ENCODE results near the gene DPP6.

Gene DPP6

GRCh38 chr7:154342971-154343633, 290.9 kb downstream of the DPP6 start:
- TF ChIP-seq GATA1 (IDR thresholded peaks at IDR 0.05; ENCODE audit: low read depth, low read length) (no peak), POLR2A (IDR thresholded peaks at IDR 0.05; ENCODE audit: low read length) (no peak)
- DNase-seq, result no peak

GRCh38 chr7:154343778-154344412, 291.7 kb downstream of the DPP6 start:
- no peak for DNase-seq
- TF ChIP-seq GATA1 (IDR thresholded peaks at IDR 0.05; ENCODE audit: low read depth, low read length) (no peak), POLR2A (IDR thresholded peaks at IDR 0.05; ENCODE audit: low read length) (no peak)

DNA sequence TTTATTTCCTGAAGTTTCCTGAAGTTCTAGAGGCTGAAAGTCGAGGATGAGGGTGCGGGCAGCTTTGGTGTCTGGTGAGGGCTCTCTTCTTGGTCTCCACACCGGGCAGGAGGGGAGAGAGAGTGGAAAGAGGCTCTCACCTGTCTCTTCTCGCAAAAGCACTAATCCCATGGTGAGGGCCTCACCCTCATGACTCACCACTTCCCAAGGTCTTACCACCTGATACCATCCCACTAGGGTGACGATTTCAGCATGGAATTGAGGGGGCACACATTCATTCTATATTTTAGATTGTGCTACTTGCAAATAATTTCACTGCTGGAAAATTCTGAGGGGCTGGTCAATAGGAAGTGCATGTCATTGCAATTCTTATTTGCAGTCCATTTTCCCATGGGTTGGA, 292.9 kb downstream of the DPP6 start:
- no peak for DNase-seq
- no peak for TF ChIP-seq POLR2A (IDR thresholded peaks at IDR 0.05; ENCODE audit: low read length)
- no peak for TF ChIP-seq GATA1 (IDR thresholded peaks at IDR 0.05; ENCODE audit: low read depth, low read length)

- no peak for DNase-seq
- TF ChIP-seq POLR2A (IDR thresholded peaks at IDR 0.05; ENCODE audit: low read length) (no peak), GATA1 (IDR thresholded peaks at IDR 0.05; ENCODE audit: low read depth, low read length) (no peak)
Measured at GRCh38 chr7:154347700-154348266, 295.6 kb downstream of the DPP6 start.

- TF ChIP-seq POLR2A (IDR thresholded peaks at IDR 0.05; ENCODE audit: low read length), result no peak
- TF ChIP-seq GATA1 (IDR thresholded peaks at IDR 0.05; ENCODE audit: low read depth, low read length), result no peak
- no peak for DNase-seq
Measured at GRCh38 chr7:154350892-154351291, 298.7 kb downstream of the DPP6 start.

GRCh38 chr7:154353355-154353767, 301.2 kb downstream of the DPP6 start:
- TF ChIP-seq POLR2A (IDR thresholded peaks at IDR 0.05; ENCODE audit: low read length) (no peak), GATA1 (IDR thresholded peaks at IDR 0.05; ENCODE audit: low read depth, low read length) (no peak)

DNA sequence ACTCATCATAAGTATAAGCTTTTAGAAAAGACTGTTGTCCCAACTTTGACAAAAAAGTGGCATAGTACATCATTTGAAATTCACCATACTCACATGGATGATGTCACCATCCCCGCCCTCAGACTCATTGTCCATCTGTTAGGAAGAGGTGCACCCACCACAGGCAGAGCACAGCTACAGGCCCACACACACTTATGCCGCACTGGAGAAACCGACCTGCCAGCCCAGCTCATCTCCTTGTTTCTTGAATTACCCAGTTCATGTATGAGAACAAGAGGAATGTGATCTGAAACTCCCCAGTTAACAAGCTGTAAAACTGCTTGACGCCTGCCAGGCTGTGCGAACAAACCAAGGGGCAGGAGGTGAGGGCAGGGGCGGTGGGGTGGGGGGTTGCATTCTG, 312.0 kb downstream of the DPP6 start:
- no peak for TF ChIP-seq GATA1 (IDR thresholded peaks at IDR 0.05; ENCODE audit: low read depth, low read length)
- no peak for TF ChIP-seq POLR2A (IDR thresholded peaks at IDR 0.05; ENCODE audit: low read length)
- no peak for DNase-seq

More at GRCh38 chr7:154353355-154353767, 301.2 kb downstream of the DPP6 start:
- no peak for DNase-seq

GRCh38 chr7:154371424-154371823, 319.2 kb downstream of the DPP6 start:
- DNase-seq, result no peak
- TF ChIP-seq GATA1 (IDR thresholded peaks at IDR 0.05; ENCODE audit: low read depth, low read length) (no peak), POLR2A (IDR thresholded peaks at IDR 0.05; ENCODE audit: low read length) (no peak)

- DNase-seq, result no peak
- TF ChIP-seq GATA1 (IDR thresholded peaks at IDR 0.05; ENCODE audit: low read depth, low read length), result no peak
- no peak for TF ChIP-seq POLR2A (IDR thresholded peaks at IDR 0.05; ENCODE audit: low read length)
Measured at GRCh38 chr7:154372011-154372601, 319.9 kb downstream of the DPP6 start.

DNA sequence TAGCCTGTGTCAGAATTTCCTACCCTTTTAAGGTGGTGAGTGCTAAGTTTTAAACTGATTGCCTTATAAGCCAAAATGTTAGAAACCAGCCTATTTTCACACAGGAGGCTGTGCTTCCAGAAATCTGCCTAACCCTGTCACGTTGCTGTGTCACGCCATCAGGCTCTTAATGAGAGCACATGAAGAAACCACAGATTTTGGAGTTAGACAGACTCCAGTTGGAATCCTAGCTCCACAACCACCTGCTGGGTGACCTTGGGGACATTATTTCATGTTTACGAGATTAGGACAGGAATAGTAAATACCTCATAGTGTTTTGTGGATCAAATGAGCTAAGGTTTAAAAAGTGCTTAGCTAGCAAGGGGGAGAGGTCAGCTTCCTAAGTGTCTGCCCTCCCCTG, 321.8 kb downstream of the DPP6 start:
- TF ChIP-seq POLR2A (IDR thresholded peaks at IDR 0.05; ENCODE audit: low read length) (no peak), GATA1 (IDR thresholded peaks at IDR 0.05; ENCODE audit: low read depth, low read length) (no peak)
- no peak for DNase-seq

- no peak for DNase-seq
- TF ChIP-seq GATA1 (IDR thresholded peaks at IDR 0.05; ENCODE audit: low read depth, low read length) (no peak), POLR2A (IDR thresholded peaks at IDR 0.05; ENCODE audit: low read length) (no peak)
Measured at GRCh38 chr7:154375956-154376355, 323.8 kb downstream of the DPP6 start.

DNA sequence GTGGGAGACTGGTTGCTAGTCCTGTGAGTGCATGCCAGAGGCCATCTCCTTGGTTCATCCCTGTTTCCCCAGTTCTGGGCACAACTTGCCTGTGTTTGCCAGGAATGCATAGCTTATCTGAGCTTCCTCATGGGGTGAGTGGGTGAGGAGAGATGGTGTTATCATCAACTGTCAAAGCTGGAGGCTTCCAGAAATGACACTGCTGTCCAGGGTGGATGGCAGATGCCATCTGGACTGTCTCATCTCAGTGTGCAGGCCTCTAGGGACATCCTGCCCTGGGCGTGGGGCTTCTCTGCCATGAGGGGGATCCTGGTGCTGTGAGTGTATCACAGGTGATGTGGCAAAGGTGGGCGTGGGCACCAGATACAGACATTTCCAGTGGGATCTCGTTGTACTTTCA, 328.6 kb downstream of the DPP6 start:
- no peak for DNase-seq
- TF ChIP-seq POLR2A (IDR thresholded peaks at IDR 0.05; ENCODE audit: low read length), result no peak
- TF ChIP-seq GATA1 (IDR thresholded peaks at IDR 0.05; ENCODE audit: low read depth, low read length), result no peak

DNA sequence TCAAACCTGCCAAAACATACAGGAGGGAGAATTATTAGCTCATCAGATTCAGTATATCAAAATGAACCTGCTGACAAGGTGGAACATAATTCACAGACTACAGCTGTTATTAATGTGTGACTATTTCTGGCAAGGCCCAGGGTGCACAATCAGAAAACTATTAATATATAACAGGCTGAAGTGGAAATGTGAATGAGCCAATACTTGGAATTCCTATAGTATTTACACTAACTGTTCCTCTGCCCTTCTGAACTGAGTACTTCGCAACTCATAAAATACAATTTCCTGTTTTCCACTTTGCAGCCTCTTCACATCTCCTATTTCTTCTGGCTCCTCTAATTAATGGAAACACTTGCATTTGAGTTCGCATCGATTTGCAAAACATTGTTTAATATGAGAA, 330.8 kb downstream of the DPP6 start:
- no peak for DNase-seq
- no peak for TF ChIP-seq GATA1 (IDR thresholded peaks at IDR 0.05; ENCODE audit: low read depth, low read length)
- no peak for TF ChIP-seq POLR2A (IDR thresholded peaks at IDR 0.05; ENCODE audit: low read length)

- TF ChIP-seq POLR2A (IDR thresholded peaks at IDR 0.05; ENCODE audit: low read length), result no peak
- TF ChIP-seq GATA1 (IDR thresholded peaks at IDR 0.05; ENCODE audit: low read depth, low read length), result no peak
- DNase-seq, result no peak
Measured at GRCh38 chr7:154385214-154385613, 333.0 kb downstream of the DPP6 start.
